ENCODE data around the gene SERF2. TPM values are rescaled to one million over a fixed set of nuclear protein-coding genes. Genes with fewer than 3 reads are reported as not detected.
A peak's percentile ranks its signal among the peaks of the same experiment; 100 is the strongest.

SERF2 gene
- total RNA-seq, 1 experiment from 2014 or later = 665 TPM

- H2AFZ ChIP-seq (ENCODE audit: low read length) = peak within 1 kb of the TSS; percentile 90
- peak within 1 kb of the TSS; percentile 63 for H3K27ac ChIP-seq (ENCODE audit: low read length)
- no peak for TF ChIP-seq EZH2 (IDR thresholded peaks at IDR 0.05; ENCODE audit: low read length, unreplicated experiment)
- TF ChIP-seq, protein P1, sequence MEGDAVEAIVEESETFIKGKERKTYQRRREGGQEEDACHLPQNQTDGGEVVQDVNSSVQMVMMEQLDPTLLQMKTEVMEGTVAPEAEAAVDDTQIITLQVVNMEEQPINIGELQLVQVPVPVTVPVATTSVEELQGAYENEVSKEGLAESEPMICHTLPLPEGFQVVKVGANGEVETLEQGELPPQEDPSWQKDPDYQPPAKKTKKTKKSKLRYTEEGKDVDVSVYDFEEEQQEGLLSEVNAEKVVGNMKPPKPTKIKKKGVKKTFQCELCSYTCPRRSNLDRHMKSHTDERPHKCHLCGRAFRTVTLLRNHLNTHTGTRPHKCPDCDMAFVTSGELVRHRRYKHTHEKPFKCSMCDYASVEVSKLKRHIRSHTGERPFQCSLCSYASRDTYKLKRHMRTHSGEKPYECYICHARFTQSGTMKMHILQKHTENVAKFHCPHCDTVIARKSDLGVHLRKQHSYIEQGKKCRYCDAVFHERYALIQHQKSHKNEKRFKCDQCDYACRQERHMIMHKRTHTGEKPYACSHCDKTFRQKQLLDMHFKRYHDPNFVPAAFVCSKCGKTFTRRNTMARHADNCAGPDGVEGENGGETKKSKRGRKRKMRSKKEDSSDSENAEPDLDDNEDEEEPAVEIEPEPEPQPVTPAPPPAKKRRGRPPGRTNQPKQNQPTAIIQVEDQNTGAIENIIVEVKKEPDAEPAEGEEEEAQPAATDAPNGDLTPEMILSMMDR (conservative IDR thresholded peaks at IDR 0.05; ENCODE audit: low read depth, low read length) = no peak
- peaks cover 23% of the 10 kb centered on the region for H3K36me3 ChIP-seq (ENCODE audit: low read depth, low read length)
- H3K9ac ChIP-seq (ENCODE audit: low read length) = peak within 1 kb of the TSS; percentile 73
- no peaks in the 10 kb centered on the region for H3K9me2 ChIP-seq (replicated peaks; ENCODE audit: low read length)
- H3K79me2 ChIP-seq (ENCODE audit: low read length) = peaks cover 10% of the 10 kb centered on the region; the same call in 1 of the 2 replicates
- ChIA-PET CTCF (interaction anchor here (0.5 to 1.1 kb wide), 3 partner anchors 48 to 679 kb away, joined by 4 read pairs; partner anchors contain the start of gene MFAP1), POLR2A (ENCODE audit: unreplicated experiment) (interaction anchor here (0.5 to 0.6 kb wide), 3 partner anchors 16 to 379 kb away, joined by 3 to 5 read pairs (median 3); partner anchors contain the start of gene SERF2)
- intact Hi-C loops (cut with micrococcal nuclease) = loop anchor here (1.0 to 2.0 kb wide), 2 partner anchors 16 to 22 kb away; partner anchors contain the start of gene SERF2
- peak within 1 kb of the TSS; percentile 83 for H3K4me3 ChIP-seq (ENCODE audit: low read length)
- no peaks in the 10 kb centered on the region for H3K9me3 ChIP-seq (ENCODE audit: low read length)
- no peaks in the 10 kb centered on the region for H3K27me3 ChIP-seq (ENCODE audit: low read length)
- ATAC-seq (peak; percentile 65), DNase-seq (peak; percentile 83)
- peaks cover 17% of the 10 kb centered on the region; the same call in 1 of the 2 replicates for H3K4me1 ChIP-seq (ENCODE audit: insufficient read depth, low read length)
- no TSS peak for BruUV-seq (replicated peaks)
- peak within 1 kb of the TSS; percentile 82 for H3K4me2 ChIP-seq (ENCODE audit: low read length)
- no peaks in the 10 kb centered on the region for H3F3A ChIP-seq (ENCODE audit: low read length, unreplicated experiment)
- H4K20me1 ChIP-seq (ENCODE audit: low read length) = no peaks in the 10 kb centered on the region
Observed at GRCh38 chr15:43776718-43777266, 15.3 kb upstream of the SERF2 start, which contains the start of gene ELL3. TSS of gene ELL3 (minus strand) at chr15:43776966. CDS start at chr15:43776901, 65 bp downstream.

DNA sequence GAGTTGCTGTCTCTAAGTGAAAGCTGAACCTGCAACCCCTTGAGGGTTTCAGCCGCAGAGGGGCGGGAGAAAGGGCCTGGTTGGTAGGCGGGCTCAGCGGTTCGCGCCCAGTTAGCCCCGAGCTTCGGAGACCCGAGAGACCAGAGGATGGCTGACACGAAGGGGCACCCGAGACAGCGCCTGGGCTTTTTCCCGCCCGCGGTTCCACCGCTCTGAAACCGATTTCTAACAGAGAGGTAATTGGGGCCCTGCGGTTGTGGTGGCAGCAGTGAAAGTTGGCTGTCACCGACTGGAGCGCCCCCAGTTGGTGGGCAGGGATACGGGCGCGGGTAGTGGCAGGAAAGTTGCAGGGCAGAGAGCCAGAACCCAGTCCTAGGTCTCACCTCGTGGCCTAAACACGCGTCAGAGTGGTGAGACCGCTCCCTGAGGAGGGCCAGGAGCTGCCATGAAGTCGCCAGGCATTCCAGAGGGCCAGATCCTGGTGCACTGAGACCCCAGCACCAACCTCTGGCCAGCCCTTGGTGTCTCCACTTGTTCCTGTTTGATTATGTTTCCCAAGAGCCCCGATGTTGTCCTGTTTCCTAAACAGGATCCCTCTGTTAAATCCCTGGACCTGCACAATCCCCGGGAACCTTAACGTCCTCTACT is 14.7 kb upstream of the SERF2 start:
- H3K36me3 ChIP-seq (ENCODE audit: low read depth, low read length) = peaks cover 17% of the 10 kb centered on the region
- H2AFZ ChIP-seq (ENCODE audit: low read length) = peak overlapping the region; percentile 90
- H3K27ac ChIP-seq (ENCODE audit: low read length) = peak overlapping the region; percentile 63
- intact Hi-C loops (cut with micrococcal nuclease) = loop anchor here (2.0 kb wide), 1 partner anchor 15 kb away; the partner anchor contains the start of gene SERF2
- H3K27me3 ChIP-seq (ENCODE audit: low read length) = no peaks in the 10 kb centered on the region
- POLR2A ChIA-PET (ENCODE audit: unreplicated experiment) = interaction anchor here (0.5 kb wide), 1 partner anchor 15 kb away, joined by 3 read pairs; the partner anchor contains the start of gene SERF2
- H3K4me3 ChIP-seq (ENCODE audit: low read length) = peak overlapping the region; percentile 83
- TSS peak; percentile 14 for BruUV-seq (replicated peaks)
- peak overlapping the region; percentile 82 for H3K4me2 ChIP-seq (ENCODE audit: low read length)
- no peaks in the 10 kb centered on the region for H3K9me3 ChIP-seq (ENCODE audit: low read length)
- H3F3A ChIP-seq (ENCODE audit: low read length, unreplicated experiment) = no peaks in the 10 kb centered on the region
- H3K4me1 ChIP-seq (ENCODE audit: insufficient read depth, low read length) = peaks cover 17% of the 10 kb centered on the region; the same call in 1 of the 2 replicates
- no peak for TF ChIP-seq EZH2 (IDR thresholded peaks at IDR 0.05; ENCODE audit: low read length, unreplicated experiment)
- TF ChIP-seq, protein P1 (conservative IDR thresholded peaks at IDR 0.05; ENCODE audit: low read depth, low read length) = peak; percentile 94
- peak overlapping the region; percentile 73 for H3K9ac ChIP-seq (ENCODE audit: low read length)
- H3K79me2 ChIP-seq (ENCODE audit: low read length) = peaks cover 10% of the 10 kb centered on the region; the same call in 1 of the 2 replicates
- peak; percentile 77 for DNase-seq
- H4K20me1 ChIP-seq (ENCODE audit: low read length) = no peaks in the 10 kb centered on the region
- peak; percentile 52 for ATAC-seq
- CTCF ChIA-PET = interaction anchor here (0.5 to 1.1 kb wide), 3 partner anchors 47 to 678 kb away, joined by 4 read pairs; partner anchors contain the start of gene MFAP1
- no peaks in the 10 kb centered on the region for H3K9me2 ChIP-seq (replicated peaks; ENCODE audit: low read length)

DNA sequence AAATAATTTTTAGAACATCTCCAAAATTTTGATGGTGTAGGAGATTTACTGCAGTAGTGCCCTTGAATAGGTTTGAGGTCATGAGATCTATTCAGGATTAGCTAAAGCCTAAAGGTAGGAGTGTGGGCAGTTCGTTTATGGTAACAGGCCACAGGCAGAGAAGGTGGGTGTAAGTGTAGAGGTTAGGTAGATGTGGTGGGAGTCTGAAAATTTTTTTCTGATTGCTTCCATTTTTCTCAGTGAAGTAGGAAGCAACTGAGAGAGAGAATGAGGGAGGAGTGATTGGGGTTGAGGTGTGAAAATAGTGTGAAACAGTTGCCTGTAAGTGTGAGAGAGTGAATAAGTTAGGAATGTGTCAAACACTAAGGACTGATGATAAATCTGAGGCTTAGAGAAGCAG is 13.1 kb upstream of the SERF2 start:
- Histone ChIP-seq H3K9ac (ENCODE audit: low read length) (no peak overlapping the region), H3K4me1 (ENCODE audit: insufficient read depth, low read length) (peaks cover 17% of the 10 kb centered on the region; the same call in 1 of the 2 replicates), H3K4me2 (ENCODE audit: low read length) (no peak overlapping the region), H3K4me3 (ENCODE audit: low read length) (no peak overlapping the region), H3K79me2 (ENCODE audit: low read length) (peaks cover 10% of the 10 kb centered on the region; the same call in 1 of the 2 replicates), H3K27me3 (ENCODE audit: low read length) (no peaks in the 10 kb centered on the region), H3K36me3 (ENCODE audit: low read depth, low read length) (peaks cover 5% of the 10 kb centered on the region; the same call in 1 of the 2 replicates), H3K9me2 (replicated peaks; ENCODE audit: low read length) (no peaks in the 10 kb centered on the region), H3F3A (ENCODE audit: low read length, unreplicated experiment) (no peaks in the 10 kb centered on the region), H2AFZ (ENCODE audit: low read length) (no peak overlapping the region), H4K20me1 (ENCODE audit: low read length) (no peaks in the 10 kb centered on the region), H3K9me3 (ENCODE audit: low read length) (no peaks in the 10 kb centered on the region), H3K27ac (ENCODE audit: low read length) (no peak overlapping the region)
- CTCF ChIA-PET = no interaction called here
- ATAC-seq (no peak), DNase-seq (no peak)
- BruUV-seq (replicated peaks) = no TSS peak
- intact Hi-C loops (cut with micrococcal nuclease) = no loop called here
- POLR2A ChIA-PET (ENCODE audit: unreplicated experiment) = no interaction called here
- TF ChIP-seq, protein P1 (conservative IDR thresholded peaks at IDR 0.05; ENCODE audit: low read depth, low read length) = no peak
- TF ChIP-seq EZH2phosphoT487 (IDR thresholded peaks at IDR 0.05; ENCODE audit: borderline replicate concordance, low read length) (no peak), EZH2 (IDR thresholded peaks at IDR 0.05; ENCODE audit: low read length, unreplicated experiment) (no peak)

Measured in PC-3 (cell line).